GM10266 (cell line): Measurements from ENCODE around the gene ZSCAN29.

Source experiments
- DNase-seq: peaks from one replicate; pipeline ENCODE4 v3.0.0; 2012; ENCODE audit errors: extremely low spot score
- CTCF ChIP-seq: IDR thresholded peaks from 2 replicates; pipeline ENCODE4 v1.5.1; 2012; ENCODE audit warnings: mild to moderate bottlenecking, low read depth; ENCODE audit not compliant: control insufficient read depth, insufficient read depth; ENCODE audit errors: missing control alignments

Gene ZSCAN29

GRCh38 chr15:43382310-43382709 lies 11.5 kb upstream of the ZSCAN29 start:
- no peak for DNase-seq

GRCh38 chr15:43378601-43379000 lies 7.8 kb upstream of the ZSCAN29 start:
- no peak for DNase-seq

More at GRCh38 chr15:43382310-43382709, 11.5 kb upstream of the ZSCAN29 start:
- TF ChIP-seq CTCF: no peak

GRCh38 chr15:43376017-43376705 lies 5.3 kb upstream of the ZSCAN29 start:
- TF ChIP-seq CTCF: peak; percentile 56
- DNase-seq: peak; percentile 36

More at GRCh38 chr15:43378601-43379000, 7.8 kb upstream of the ZSCAN29 start:
- no peak for TF ChIP-seq CTCF

GRCh38 chr15:43370310-43370974 lies 401 bp downstream of the ZSCAN29 start:
- no peak for TF ChIP-seq CTCF

GRCh38 chr15:43361313-43361903 lies 9.4 kb downstream of the ZSCAN29 start:
- TF ChIP-seq CTCF: no peak

More at GRCh38 chr15:43370310-43370974, 401 bp downstream of the ZSCAN29 start:
- DNase-seq: no peak

GRCh38 chr15:43360821-43361220 lies 10.0 kb downstream of the ZSCAN29 start:
- no peak for TF ChIP-seq CTCF
- DNase-seq: no peak

More at GRCh38 chr15:43361313-43361903, 9.4 kb downstream of the ZSCAN29 start:
- DNase-seq: no peak

GRCh38 chr15:43352693-43353382 lies 18.0 kb downstream of the ZSCAN29 start:
- no peak for TF ChIP-seq CTCF
- DNase-seq: no peak
